Measurements from ENCODE around the gene ANKS1B. TPM values are rescaled to one million over a fixed set of nuclear protein-coding genes. Genes with fewer than 3 reads are reported as not detected.

Gene ANKS1B
- total RNA-seq, 1 donor from 2014 or later = 8.2 TPM

DNA sequence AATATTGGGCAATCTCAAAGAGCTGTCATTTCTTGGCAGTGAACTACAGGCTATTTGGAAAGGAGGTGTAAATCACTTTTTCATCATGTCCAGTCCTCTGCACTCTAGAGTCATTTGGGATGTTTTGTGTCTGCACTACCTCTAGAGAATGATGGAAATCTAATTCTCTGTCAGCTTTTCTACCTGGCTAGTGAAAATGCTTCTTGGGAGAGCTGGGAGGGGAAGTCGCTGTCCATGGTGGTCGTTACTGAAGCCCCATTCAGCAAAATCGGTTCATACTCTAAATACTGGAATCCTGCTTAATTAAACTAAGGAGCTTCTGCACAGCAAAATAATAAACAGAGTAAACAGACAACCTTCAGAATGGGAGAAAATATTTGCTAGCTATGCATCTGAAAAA is 1087.8 kb downstream of the ANKS1B start:
- Histone ChIP-seq H3K27me3 (no peaks in the 10 kb centered on the region), H3K4me1 (peaks cover 0 to 3% of the 10 kb centered on the region in 2 donors), H3K9me3 (no peaks in the 10 kb centered on the region), H3K36me3 (no peaks in the 10 kb centered on the region), H3K4me3 (no peak overlapping the region), H3K27ac (no peak overlapping the region)
- TF ChIP-seq, protein P1, sequence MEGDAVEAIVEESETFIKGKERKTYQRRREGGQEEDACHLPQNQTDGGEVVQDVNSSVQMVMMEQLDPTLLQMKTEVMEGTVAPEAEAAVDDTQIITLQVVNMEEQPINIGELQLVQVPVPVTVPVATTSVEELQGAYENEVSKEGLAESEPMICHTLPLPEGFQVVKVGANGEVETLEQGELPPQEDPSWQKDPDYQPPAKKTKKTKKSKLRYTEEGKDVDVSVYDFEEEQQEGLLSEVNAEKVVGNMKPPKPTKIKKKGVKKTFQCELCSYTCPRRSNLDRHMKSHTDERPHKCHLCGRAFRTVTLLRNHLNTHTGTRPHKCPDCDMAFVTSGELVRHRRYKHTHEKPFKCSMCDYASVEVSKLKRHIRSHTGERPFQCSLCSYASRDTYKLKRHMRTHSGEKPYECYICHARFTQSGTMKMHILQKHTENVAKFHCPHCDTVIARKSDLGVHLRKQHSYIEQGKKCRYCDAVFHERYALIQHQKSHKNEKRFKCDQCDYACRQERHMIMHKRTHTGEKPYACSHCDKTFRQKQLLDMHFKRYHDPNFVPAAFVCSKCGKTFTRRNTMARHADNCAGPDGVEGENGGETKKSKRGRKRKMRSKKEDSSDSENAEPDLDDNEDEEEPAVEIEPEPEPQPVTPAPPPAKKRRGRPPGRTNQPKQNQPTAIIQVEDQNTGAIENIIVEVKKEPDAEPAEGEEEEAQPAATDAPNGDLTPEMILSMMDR (IDR thresholded peaks at IDR 0.05) = no peak
- DNase-seq (ENCODE audit: low spot score in 2 of 2) = no peak
- intact Hi-C loops (cut with DNase I) = no loop called here

- H3K27ac ChIP-seq = no peak overlapping the region
- no peaks in the 10 kb centered on the region for H3K36me3 ChIP-seq
- no peaks in the 10 kb centered on the region for H3K27me3 ChIP-seq
- H3K9me3 ChIP-seq = no peaks in the 10 kb centered on the region
- peak overlapping the region; percentile 47 to 63 for H3K4me3 ChIP-seq
- intact Hi-C loops (cut with DNase I) = no loop called here
- peaks cover 0 to 3% of the 10 kb centered on the region in 2 donors for H3K4me1 ChIP-seq
- TF ChIP-seq, protein P1 (IDR thresholded peaks at IDR 0.05) = no peak
- DNase-seq (ENCODE audit: low spot score in 2 of 2) = no peak
These were observed 1089.6 kb downstream of the ANKS1B start for GRCh38 chr12:98895086-98895651.

DNA sequence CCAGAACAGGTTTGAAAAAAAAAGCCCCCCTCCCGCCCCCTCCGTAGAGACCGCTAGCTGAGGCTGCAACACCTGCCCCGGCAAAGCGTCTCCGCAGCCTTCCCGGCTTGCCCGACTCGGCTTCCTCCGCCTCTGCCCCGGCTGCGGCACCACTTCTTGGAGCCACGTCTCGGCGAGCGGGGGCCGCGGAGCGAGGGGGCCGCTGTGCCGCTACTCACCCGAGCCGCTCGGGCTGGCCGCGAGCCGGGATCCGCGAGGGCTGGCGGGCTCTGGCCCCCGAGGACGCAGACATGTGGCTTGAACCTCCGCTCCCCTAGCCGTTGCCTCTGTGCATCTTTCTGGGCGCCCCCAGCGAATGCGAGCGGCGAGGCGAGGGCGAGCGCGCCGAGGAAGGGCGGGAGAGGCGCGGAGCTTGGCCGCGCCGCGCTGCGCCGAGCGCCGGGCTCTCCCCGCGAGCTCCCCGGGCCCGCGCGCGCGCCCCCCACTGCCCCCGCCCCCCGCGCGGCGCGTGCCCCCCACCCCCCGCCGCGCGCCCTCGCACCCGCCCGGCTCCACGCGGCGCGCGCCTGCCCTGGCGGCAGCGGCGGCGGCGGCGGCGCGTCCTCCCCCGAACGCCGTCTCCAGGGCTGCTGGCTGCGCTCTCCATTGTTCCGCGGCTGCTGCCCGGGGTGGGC is 1090.2 kb downstream of the ANKS1B start:
- TF ChIP-seq, protein P1 (IDR thresholded peaks at IDR 0.05) = no peak
- Histone ChIP-seq H3K9me3 (no peaks in the 10 kb centered on the region), H3K27me3 (no peaks in the 10 kb centered on the region), H3K4me1 (peaks cover 0 to 3% of the 10 kb centered on the region in 2 donors), H3K27ac (no peak overlapping the region), H3K4me3 (peak overlapping the region; percentile 47 to 63), H3K36me3 (no peaks in the 10 kb centered on the region)
- intact Hi-C loops (cut with DNase I) = no loop called here
- no peak for DNase-seq (ENCODE audit: low spot score in 2 of 2)

DNA sequence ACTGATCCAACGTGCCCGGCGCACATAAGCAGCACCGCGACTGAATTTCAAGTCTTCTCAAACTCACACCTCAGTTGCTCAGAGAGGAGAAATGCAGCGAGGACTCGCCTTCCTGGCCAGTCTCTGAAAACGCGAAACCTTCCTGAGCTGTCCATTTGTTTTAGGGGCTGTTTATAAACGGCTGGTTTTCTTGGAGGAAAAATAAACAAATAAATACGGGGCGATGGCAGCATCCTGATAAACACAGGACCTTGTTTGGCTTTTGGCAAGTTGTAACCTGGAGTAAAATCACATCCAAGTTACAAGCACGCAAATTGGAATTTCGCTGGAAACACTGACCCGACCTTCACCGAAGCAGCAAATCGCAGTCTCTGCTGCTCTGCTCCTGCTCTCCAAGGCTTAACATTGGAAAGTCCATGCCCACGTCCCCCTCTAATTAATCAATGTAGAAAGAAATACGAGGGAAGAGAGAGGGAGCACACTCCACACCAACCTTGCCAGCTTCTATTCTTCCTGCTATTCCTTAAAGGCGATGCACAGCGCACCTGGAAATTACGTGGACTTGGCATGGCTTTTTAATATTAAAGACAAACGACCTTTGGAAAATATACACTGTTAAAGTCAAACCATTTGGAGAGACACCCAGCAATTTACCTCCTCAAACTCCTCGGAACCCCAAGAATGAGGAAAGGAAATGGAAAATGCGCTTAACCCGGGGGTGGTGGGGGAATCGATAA is 1090.9 kb downstream of the ANKS1B start:
- TF ChIP-seq, protein P1 (IDR thresholded peaks at IDR 0.05) = no peak
- Histone ChIP-seq H3K36me3 (no peaks in the 10 kb centered on the region), H3K27ac (no peak overlapping the region), H3K4me1 (peaks cover 0 to 3% of the 10 kb centered on the region in 2 donors), H3K27me3 (no peaks in the 10 kb centered on the region), H3K4me3 (peak overlapping the region in 1 of 2 donors; percentile 58), H3K9me3 (no peaks in the 10 kb centered on the region)
- intact Hi-C loops (cut with DNase I) = no loop called here
- no peak for DNase-seq (ENCODE audit: low spot score in 2 of 2)

DNA sequence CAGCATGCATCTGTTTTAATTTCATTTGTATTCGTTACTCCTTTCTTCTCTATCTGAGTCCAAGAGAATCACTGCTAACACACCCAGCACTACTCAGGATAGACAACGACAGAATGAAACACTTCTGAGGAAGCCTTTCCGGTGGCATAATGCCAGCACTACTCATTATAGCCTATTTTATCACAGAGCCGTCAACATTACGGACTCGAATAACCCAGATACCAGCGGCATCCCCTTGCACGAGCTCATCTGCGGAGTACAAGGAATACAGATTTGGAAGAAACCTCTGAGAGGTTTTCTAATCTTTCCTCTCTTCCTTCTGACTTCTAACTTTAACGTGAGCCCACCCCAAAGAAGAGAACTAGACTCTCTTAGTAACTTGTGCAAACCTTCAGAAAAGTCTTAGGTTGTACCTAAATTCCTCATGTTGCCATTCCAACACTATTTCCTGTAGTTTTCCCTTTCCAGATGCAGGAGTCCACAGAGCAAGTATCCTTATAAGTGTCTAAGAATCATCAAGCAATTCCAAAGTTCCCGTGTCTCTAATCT is 1091.5 kb downstream of the ANKS1B start:
- intact Hi-C loops (cut with DNase I) = no loop called here
- peaks cover 0 to 3% of the 10 kb centered on the region in 2 donors for H3K4me1 ChIP-seq
- no peak overlapping the region for H3K27ac ChIP-seq
- no peaks in the 10 kb centered on the region for H3K9me3 ChIP-seq
- no peak for DNase-seq (ENCODE audit: low spot score in 2 of 2)
- no peak overlapping the region for H3K4me3 ChIP-seq
- no peaks in the 10 kb centered on the region for H3K36me3 ChIP-seq
- H3K27me3 ChIP-seq = no peaks in the 10 kb centered on the region
- TF ChIP-seq, protein P1 (IDR thresholded peaks at IDR 0.05) = no peak
